NCI-H748 treated with DMSO at 0.1 percent for 48 hours (cell line): ENCODE results near the gene GAL3ST2.
"Not testable (repeated sequence)": the region's sequence is repeated elsewhere in the genome, so short reads cannot be mapped to it uniquely, and the experiment has no call there.

ENCODE experiments used
- DNase-seq: peaks from one replicate; lab custom pipeline; 2025; lab: John Stamatoyannopoulos, UW

Gene GAL3ST2

DNA sequence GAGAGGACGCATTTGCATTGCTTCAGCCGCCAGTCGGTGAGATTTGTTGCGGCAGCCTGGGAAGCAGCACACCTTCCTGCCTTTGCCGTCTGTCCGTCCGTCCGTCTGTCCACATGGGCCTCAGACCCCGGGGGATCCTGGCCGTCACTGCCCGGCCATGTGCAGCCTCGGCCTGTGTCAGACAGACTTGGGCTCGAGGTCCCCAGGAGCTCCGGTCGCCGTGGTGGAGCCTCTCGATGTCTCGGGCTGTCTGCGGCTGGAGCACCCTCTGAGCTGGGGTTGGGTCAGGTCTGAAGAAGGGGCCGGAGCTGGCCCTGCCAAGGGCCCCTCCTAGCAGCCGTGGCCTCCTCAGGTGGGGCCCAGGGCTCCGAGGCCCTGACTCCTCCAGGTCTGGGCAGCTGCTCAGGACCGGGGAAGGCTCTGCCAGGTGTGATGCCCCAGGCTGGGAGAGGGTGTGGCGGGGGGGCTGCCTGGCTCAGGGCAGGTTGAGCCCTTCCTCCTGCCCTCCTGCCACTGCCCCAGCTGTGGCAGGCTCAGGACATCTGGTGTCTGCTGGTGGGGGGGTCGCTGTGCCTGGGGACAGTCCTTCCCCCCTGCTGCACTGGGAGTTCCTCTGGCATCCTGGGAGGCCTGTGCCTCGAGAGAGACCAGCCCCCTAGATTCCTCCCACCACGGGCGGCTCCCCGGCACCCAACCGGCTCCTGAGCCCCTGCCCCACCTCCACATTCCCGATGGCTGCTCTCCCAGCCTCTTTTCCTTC, 44.2 kb downstream of the GAL3ST2 start:
- no peak for DNase-seq

DNA sequence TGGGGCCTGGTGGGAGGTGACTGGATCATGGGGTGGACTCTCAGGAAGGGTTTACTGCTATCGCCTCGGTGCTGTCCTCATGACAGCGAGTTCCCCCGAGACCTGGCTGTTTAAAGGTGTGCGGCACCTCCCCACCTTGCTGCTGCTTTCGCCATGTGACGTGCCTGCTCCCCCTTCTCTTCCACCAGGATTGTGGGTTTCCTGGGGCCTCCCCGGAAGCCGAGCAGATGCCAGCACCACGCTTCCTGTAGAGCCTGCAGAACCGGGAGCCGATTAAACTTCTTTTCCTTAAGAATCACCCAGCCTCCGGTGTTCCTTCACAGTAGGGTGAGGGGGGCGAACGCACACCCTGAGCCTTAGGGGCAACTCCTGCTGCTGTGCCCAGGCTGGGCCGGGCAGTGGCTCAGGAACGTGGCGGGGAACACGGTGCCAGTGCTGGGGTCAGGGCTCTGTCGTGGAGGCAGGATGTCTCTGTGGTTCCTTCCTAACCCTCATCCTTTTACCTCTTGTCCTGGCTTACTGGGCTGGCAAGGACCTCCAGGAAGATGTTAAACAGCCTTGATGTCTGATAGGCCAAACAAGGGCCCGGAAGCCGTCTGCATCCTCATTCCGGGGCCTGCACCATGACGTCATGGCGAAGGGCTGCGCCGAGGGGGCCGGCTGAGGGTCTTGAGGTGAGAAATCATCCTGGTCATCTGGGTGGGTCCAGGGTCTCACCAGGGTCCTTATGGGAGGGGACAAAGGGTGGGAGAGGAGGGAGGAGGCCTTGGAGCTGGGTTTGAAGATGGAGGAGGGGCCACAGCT, 45.0 kb downstream of the GAL3ST2 start:
- DNase-seq, result no peak

DNA sequence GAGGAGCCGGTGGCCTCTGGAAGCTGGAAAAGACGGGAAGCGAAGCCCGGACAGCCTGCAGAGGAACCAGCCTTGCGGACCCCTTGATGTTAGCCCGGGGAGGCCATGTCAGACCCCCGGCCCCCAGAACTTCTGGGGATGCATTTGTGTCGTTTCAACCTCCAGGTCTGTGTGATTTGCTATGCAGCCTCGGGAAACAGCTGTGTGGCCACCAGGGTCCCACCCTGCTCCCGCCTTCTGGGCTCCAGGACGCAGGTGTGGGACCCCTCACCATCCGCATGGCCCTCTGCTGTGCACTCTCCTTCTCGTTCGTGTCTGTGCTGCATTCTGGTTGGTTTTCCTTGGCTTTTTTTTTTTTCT, 45.6 kb downstream of the GAL3ST2 start:
- no peak for DNase-seq

DNA sequence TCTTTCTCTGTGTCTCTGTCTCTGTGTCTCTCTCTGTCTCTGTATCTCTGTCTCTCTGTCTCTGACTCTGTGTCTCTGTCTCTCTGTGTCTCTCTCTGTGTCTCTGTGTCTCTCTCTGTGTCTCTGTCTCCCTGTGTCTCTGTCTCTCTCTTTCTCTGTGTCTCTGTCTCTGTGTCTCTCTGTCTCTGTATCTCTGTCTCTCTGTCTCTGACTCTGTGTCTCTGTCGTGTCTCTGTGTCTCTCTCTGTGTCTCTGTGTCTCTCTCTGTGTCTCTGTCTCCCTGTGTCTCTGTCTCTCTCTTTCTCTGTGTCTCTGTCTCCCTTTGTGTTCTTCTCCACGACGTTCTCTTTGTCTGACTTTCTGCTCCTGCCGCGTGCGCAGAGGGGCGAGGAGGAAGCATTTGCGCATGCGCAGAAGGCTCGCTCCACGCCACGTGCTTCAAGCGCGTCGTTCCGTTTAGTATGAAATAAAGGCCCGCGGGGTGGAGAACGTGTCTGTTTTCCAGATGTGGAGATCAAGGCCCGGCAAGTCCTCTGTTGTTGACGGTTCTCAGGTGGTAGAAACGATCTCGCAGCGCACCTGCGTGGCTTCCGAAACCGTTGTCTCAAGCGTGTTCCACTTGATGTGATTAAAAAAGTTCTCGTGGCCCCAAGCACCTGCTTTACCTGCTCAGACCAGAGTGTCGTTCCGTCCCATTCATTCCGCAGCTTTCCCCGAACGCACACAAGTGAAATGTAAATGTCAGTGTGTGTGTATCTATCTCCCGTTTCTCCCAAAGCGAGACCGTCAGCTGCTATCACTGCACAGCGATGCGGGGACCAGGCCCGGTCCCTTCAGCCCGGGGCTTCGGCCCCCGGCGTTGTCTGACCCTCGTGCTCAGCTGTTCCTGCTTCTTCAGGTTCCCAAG, 47.2 kb downstream of the GAL3ST2 start:
- not testable (repeated sequence) for DNase-seq

DNA sequence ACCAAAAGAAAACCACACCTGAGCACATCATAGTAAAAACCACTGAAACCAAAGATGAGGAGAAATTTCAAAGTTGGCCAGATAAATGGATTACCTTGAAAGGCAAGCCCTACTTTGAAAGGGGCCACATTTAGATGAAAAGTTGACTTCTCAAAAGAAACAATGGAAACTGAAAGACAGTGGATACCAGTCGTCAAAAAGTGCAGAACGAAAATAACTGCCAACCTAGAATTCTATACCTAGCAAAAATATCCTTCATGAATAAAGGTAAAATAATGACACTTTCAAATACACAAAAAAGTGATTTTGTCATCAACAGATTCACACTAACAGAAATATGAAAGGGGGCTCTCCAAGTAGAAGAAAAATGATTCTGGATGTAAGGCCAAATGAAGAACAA, 50.8 kb downstream of the GAL3ST2 start:
- DNase-seq, result no peak

DNA sequence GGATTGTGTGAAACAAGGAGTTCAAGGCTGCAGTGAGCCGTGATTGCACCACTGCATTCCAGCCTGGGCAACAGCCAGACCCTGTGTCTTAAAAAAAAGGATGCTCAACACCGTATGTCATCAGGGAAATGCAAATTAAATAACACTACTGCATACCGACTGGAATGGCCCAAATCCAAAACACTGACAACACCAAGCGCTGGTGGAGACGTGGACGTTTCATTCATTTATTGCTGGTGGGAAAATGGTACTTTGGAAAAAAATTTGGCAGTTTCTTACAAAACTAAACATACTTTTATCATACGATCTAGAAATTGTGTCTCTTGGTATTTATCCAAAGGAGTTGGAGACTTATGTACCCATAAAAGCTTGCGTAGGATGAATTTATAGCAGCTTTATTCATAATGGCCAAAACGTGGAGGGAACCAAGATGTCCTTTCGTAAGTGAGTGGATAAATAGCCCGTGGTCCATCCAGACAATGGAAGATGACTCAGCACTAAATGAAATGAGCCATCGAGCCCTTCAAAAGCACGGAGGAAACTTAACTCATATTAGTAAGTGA, 56.6 kb downstream of the GAL3ST2 start:
- DNase-seq, result no peak

DNA sequence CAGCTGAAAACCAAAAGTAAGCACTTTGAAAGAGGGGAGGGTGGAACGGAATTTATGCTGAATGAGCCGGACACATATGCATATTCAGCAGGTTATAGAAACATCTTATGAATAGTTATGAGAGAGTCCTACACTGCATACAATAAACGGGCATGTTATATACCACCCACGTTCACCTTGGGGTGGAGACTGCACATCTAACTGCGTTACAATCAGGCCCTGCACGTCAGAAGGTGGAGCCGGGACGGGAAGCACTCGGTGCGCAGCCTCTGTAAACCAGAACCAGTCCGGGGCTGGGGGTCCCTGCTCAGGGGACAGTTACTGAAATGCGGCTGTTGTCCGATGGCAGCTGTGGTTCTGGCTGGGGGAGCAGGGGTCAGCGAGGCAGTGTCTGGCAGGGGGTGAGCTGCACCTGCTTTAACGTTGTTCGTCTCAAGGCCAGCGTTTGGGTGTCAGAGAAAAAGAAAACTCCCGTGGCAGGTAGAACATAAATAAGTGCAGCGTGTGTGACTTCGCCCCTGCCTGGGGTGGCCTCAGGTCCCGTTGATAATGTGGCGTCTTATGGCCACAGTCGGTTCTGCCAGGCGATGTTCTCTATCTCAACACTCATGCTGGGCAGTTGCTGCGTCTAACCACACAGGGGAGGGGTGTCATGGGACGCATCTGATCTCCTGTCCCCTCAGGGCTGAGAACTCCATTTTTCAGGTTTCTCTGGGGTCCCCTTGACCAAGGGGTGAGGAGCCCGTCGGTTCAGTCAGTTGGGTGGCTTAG, 57.3 kb downstream of the GAL3ST2 start:
- not testable (repeated sequence) for DNase-seq

DNA sequence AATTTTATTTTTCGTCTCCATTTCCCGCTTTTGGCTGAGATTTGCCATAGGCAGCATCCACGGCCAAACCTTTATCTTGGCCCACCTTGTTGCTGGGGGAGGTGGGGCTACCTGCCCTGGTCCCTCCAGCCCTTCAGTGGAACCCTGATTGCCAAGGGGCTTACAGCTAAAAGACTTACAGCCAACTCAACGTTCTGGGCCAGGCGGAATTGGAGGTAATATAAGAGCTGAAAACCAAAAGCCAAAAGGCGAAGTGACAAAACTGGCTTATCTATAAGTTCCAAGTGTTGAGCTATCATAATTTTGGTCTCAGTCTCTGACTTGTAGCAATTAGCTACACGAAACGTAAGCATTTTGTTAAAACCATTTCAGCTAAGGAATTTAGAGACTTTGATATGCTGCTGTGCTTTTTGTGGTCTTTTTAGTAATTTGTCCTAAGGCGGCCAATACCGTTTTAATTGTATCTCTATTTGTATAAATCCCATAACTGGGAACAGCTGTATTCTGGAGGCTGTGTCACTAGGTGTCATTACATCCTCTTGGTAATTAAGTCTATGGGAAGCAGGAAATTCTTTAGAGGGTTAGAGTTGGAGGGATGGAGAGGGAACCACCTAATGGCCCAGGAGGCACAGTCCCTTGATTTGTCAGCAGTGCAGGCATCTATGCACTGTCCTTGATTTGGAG, 58.0 kb downstream of the GAL3ST2 start:
- no peak for DNase-seq

DNA sequence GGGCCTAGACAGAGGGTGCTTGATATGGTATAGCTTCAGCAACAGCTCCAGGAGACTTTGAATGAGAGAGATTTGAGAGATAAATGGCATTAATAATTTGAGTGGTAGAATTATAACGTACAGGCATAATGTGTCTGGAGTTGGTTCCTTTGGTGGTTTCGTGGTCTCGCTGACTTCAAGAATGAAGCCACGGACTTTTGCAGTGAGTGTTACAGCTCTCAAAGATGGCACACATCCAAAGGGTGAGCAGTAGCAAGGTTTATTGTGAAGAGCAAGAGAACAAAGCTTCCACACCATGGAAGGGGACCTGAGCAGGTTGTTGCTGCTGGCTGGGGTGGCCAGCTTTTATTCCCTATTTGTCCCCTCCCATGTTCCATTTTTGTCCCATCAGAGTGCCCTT, 59.0 kb downstream of the GAL3ST2 start:
- no peak for DNase-seq

DNA sequence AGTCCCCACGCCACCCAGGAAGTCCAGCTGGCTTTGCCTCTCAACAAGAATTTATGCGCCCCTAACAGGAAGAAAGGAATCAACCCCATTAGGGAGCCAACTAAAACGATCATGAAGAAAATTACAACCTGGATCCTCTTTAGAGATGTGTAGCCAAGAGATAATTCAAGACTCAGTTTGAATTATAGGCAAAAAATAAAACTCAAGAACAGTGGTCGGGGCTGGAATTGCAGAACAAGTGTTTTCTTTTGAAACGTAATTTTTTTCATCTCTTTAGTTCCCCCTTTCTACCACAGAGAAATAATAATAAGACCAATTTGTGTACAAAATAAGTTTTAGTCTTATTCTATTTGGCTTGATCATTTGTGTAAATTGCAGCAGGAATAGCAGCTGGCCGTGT, 59.7 kb downstream of the GAL3ST2 start:
- DNase-seq, result no peak

DNA sequence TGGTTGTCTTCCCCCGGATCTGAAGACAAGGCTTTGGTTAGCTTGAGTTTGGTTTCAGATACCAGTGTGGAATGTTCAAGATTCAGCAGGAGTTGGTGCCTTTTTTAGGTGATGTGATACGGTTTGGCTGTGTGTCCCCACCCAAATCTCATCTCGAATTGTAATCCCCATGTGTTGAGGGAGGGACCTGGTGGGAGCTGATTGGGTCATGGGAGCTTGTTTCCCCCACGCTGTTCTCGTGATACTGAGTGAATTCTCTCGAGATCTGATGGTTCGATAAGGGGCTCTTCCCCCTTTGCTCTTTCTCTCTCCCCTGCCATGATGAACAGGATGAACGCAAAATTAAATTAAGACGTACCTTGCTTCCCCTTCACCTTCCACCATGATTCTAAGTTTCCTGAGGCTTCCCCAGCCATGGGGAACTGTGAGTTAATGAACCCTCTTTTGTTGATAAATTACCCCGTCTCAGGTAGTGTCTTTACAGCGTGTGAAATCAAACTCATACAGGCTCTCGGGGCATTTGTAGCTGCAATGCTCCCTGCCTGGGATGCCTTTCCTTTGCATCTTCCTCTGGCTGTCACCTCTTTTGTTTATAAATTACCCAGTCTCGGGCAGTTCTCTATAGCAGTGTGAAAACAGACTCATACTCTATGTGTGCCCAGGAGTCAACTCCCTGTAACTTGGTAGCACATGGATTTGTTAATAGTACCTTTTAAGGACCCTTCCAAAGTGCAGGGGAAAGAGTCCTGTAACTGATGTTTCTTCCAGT, 60.8 kb downstream of the GAL3ST2 start:
- DNase-seq, result no peak

DNA sequence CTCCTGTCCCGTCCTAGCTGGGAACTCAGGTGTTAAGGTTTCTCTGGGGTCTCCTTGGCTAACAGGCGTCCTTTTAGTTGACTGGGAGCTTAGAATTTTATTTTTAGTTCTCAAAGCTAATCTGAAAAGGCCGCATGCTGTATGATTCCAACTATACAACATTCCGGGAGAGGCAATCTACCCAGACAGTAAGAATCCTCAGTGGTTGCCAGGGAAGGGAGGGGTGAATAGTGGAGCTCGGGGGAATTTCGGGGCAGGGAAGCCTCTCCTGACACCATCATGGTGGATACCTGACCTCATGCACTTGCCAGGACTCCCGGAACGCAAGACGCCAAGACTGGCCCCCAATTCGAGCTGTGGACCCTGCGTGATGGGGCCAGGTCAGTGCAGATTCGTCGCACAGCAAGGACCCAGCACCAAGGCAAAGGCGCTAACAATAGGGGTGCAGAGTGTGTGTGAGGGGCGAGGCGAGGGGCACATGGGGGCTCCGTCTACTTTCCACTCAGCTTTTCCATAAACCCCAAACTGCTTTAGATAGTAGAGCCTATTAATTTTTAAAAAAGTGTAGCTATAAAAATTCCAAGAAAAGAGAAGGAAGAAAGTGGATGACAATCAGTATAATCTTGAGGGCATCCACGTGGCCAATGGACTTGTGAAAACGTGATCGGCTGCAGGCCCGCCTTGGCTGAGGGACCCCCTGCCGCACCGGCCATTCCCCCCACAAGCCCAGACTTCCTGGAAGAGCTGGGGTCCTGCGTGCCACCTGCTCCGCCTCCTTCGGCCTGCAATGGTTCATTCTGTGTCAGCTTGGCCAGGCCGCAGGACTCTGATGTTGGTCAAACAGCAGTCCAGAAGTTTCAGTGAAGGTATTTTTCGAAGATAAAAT, 64.8 kb downstream of the GAL3ST2 start:
- DNase-seq, result no peak

DNA sequence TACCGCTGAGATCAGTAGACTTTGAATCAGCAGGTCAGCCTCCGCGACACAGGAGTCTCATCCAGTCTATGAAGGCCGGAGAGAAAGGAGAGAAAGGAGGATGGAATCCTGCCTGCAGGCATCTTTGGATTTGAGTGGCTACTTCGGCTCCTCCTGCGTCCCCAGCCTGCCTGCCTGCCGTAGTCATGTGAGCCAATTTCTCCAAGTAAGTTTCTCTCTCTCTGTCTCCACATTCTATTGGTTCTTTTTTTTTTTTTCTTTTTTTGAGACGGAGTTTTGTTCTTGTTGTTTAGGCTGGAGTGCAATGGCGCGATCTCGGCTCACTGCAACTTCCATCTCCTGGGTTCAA, 65.4 kb downstream of the GAL3ST2 start:
- DNase-seq, result no peak

DNA sequence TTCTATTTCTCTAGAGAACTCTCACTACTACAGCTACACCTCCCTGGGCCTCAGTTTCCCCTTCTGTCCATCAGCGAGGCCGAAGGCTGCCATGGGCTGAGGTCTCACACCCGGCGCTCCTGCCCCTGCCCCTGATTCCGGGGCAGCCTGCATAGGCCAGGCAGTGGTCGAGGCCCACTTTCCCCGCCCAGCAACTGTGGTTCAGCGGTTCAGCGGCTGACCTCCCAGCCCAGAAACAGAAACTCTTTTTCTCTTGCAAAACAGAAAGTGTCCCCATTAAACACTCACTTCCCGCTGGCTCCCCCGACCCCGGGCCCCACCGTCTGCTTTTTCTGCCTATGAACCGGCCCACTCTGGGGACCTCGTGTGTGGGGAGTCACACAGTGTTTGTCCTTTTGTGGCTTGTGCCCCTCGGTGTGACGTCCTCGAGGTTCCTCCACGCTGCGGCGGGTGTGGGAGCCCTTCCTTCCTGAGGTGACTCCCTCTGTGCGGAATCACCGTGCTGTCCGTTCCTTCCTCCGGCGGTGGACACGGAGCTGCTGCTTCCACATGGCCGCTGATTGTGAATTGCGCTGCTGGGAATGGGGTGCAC, 66.1 kb downstream of the GAL3ST2 start:
- DNase-seq, result no peak

DNA sequence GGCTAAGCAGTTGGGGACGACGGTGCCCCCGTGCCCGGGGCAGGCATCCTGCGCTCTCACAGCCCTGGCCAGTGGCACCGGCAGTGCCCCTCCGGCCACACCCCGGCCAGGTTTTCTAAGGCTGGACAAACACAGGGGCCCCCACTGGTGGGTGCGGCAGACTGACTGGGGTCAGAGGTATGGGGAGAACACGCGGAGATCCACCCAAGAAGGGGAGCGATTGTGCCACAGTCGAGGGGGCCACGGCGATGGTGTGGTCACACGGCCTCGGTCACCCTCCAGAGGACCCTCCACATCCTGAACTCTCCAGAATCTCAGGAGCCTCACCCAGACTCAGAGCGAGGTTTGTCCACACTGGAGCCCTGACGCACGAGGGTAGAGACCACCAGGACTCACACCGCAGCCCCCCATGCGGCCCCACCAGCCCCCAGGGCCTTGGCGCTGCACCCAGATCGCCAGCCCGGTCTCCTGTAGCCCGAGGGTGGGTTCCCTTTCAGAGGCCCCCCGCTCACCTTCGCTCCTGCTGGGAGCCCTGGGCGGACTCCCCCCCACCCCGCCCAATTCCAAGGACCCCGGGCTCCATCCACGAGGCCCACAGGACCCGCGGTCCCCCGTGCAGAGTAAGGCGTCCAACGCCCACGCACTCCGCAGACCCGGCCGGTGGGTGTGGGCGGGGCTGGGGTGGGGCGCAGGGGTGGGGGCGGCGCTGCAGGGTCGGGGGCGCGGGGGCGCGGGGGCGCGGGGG, 66.9 kb downstream of the GAL3ST2 start:
- no peak for DNase-seq

DNA sequence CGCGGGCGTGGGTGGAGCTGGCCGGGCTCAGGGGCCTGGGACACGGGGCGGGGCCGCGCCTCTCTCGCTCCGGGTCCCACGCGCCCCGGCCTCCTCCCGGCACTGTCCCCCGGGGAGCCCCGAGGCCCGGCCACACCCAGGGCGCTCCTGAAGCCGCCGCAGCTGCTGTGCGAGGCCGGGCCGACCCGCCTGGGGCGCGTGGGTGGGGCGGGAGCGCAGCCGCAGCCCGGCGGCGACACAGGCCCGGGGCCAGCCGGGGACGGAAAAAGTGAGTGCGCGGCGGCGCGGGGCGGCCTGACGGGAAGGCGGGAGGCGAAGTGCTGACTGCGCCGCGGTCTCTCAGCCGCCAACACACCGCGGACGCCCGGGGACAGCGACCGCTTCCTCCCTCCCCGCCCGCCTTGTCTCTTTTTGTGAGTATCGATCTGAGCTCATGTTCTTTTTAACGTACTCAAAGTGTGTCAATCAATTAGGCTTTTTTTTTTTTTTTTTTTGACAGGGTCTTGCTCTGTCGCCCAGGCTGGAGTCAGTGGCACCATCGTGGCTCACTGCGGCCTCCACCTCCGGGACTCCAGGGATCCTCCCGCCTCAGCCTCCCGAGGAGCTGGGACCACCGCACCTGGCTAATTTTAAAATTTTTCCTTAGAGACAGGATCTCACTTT, 67.6 kb downstream of the GAL3ST2 start:
- peak; percentile 17 for DNase-seq

DNA sequence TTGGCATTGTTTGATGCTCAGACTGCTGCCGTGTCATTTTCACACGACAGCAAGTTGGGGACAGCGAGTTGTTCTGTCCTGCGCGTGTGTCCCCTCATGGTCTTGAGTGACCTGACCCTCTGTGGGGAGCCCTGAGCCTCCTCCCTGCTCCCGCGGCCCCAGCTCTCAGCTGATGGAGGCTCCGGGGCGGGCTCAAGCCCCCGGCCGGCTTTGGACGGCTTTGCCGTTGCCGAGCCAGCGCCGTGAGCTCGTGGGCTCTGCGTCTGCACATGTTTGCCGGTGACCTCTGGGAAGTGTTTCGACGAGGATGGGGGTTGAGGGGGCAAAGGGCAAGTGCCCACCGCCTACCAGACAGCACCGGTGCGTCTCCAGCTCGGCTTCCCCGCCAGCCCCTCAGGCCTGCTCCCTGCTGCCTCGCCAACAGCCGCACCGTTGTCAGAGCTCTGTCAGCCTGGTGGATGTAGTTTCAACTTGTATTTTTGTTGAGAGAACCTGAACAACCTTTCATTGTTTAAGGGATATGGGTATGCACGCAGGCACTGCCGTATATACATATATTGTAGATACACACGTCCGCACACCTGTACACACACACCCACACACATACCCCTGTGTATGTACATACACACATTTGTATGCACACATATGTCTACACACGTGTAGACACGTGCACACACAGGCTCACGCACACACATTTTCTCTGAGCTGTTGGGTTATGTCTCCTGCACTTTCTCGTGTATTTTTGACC, 68.4 kb downstream of the GAL3ST2 start:
- DNase-seq, result no peak
